ENCODE data around the gene PCDH10.
"Not testable (repeated sequence)": the region's sequence is repeated elsewhere in the genome, so short reads cannot be mapped to it uniquely, and the experiment has no call there.

PCDH10 gene

DNA sequence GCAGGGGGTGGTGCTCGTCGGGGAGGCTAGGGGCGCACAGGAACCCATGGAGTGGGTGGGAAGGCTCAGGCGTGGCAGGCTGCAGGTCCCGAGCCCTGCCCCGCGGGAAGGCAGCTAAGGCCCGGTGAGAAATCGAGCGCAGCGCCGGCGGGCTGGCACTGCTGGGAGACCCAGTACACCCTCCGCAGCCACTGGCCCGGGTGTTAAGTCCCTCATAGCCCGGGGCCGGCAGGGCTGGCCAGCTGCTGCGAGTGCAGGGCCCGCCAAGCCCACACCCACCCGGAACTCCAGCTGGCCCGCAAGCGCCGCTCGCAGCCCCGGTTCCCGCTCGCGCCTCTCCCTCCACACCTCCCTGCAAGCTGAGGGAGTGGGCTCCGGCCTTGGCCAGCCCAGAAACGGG, 91.4 kb downstream of the PCDH10 start:
- DNase-seq (ENCODE audit: low read depth in 2 of 2, low spot score in 1 of 2), result not testable (repeated sequence)
